ENCODE data around the gene NF1.

GRCh38 chr17:31392002-31392855 is 297.5 kb downstream of the NF1 start:
- no peak for TF ChIP-seq CTCF (IDR thresholded peaks at IDR 0.05)
- TF ChIP-seq POLR2A (IDR thresholded peaks at IDR 0.05), result no peak
